Measurements from ENCODE around the gene HOXC12. TPM values are rescaled to one million over a fixed set of nuclear protein-coding genes. Genes with fewer than 3 reads are reported as not detected.

HOXC12 gene
- total and polyA plus RNA-seq, 2 donors (not counting 1 experiment from before 2014, with no cell fraction given), result not detected

DNA sequence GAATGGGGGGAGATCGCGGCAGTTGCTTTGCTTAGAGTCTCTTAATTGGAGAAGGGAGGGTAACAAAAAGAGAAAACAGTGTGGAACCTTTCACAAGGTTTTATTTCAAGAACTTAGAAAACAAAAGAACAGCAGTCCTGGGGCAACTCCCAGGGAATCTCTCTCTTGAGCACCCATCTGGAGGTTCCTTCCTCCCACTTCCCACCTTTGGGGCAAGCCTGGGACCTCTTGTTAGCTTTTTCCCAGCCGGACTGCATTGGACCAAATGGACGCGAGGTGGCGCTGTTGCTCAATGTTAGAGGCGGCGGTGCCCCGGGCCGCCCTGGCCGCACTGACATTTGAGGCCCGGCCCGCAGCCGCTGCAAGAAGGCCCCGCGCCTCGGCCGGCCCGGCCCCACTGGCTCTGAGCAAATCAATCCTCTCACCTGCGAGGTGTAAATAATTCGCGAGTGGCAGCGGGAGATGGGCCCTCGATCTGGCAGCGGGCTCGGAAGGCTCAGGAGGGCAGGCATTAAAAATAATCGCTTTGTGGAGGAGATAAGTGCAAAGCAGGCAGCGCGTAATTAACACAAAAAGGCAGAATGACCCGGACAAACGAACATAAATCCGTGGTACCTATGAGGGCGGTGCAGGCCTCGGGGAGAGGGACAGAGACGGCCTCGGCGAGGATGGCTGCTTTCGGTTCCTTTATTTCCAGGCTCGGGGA lies 51.3 kb downstream of the HOXC12 start:
- H3K36me3 ChIP-seq (replicated peaks in 1 of 2; ENCODE audit: control extremely low read depth in 1 of 2, control insufficient read depth in 1 of 2, extremely low read depth in 1 of 2, insufficient read depth in 2 of 2, low read length in 1 of 2), result no peaks in the 10 kb centered on the region
- peak overlapping the region; percentile 92 for H3K4me2 ChIP-seq (replicated peaks; ENCODE audit: low read depth, low read length, poor library complexity, severe bottlenecking)
- Mint-ChIP-seq H3K27me3 (peaks cover 74% of the 10 kb centered on the region), H3K4me1 (peaks cover 26% of the 10 kb centered on the region), H3K4me3 (peak overlapping the region; percentile 82), H3K27ac (peak overlapping the region; percentile 0), H3K9me3 (ENCODE audit: insufficient read depth) (no peaks in the 10 kb centered on the region)
- intact Hi-C loops (cut with micrococcal nuclease), result loop anchor here (1.0 to 10.0 kb wide), 6 partner anchors 46 to 359 kb away; partner anchors contain the start of genes CBX5, GPR84, HNRNPA1 and HOXC4
- ATAC-seq (ENCODE audit: low read depth) (peak; percentile 90), DNase-seq (peak; percentile 90)
- TF ChIP-seq, protein P1, sequence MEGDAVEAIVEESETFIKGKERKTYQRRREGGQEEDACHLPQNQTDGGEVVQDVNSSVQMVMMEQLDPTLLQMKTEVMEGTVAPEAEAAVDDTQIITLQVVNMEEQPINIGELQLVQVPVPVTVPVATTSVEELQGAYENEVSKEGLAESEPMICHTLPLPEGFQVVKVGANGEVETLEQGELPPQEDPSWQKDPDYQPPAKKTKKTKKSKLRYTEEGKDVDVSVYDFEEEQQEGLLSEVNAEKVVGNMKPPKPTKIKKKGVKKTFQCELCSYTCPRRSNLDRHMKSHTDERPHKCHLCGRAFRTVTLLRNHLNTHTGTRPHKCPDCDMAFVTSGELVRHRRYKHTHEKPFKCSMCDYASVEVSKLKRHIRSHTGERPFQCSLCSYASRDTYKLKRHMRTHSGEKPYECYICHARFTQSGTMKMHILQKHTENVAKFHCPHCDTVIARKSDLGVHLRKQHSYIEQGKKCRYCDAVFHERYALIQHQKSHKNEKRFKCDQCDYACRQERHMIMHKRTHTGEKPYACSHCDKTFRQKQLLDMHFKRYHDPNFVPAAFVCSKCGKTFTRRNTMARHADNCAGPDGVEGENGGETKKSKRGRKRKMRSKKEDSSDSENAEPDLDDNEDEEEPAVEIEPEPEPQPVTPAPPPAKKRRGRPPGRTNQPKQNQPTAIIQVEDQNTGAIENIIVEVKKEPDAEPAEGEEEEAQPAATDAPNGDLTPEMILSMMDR (IDR thresholded peaks at IDR 0.05), result peak; percentile 98
- no peak for TF ChIP-seq EZH2 (IDR thresholded peaks at IDR 0.05; ENCODE audit: borderline replicate concordance, insufficient read depth, low read depth, low read length, poor library complexity, severe bottlenecking)
- H3K9ac ChIP-seq (ENCODE audit: low read length), result peak overlapping the region; percentile 59
- POLR2A ChIA-PET, result interaction anchor here (0.7 to 1.0 kb wide), 2 partner anchors 26 to 202 kb away, joined by 3 to 4 read pairs; no protein-coding TSS in a partner anchor
- H4K20me1 ChIP-seq (ENCODE audit: control insufficient read depth, insufficient read depth, low read length, poor library complexity, severe bottlenecking), result no peaks in the 10 kb centered on the region
- under 1% methylated on average over 37 of the region's 39 CpGs for WGBS (ENCODE audit: insufficient coverage)
- CTCF ChIA-PET, result interaction anchor here (0.6 to 6.7 kb wide), 26 partner anchors 8 to 394 kb away, joined by 3 to 159 read pairs (median 4); partner anchors contain the start of genes HOXC10, HOXC4, HOXC5 and SMUG1
- peak overlapping the region; percentile 62 for H2AFZ ChIP-seq (ENCODE audit: insufficient read depth, low read depth, low read length, poor library complexity, severe bottlenecking)
- H3K79me2 ChIP-seq (ENCODE audit: control insufficient read depth, insufficient read depth, low read length), result no peaks in the 10 kb centered on the region
- H3K4me1 ChIP-seq (ENCODE audit: control insufficient read depth in 2 of 2, insufficient read depth in 2 of 2, low read length in 2 of 2), result peaks cover 25 to 50% of the 10 kb centered on the region in 2 donors
- H3K9me3 ChIP-seq (ENCODE audit: control extremely low read depth in 1 of 3, control insufficient read depth in 2 of 3, insufficient read depth in 1 of 3, low read length in 2 of 3), result peaks cover 0 to 48% (median 0%) of the 10 kb centered on the region in 3 donors
- H3K27me3 ChIP-seq (replicated peaks in 1 of 4; ENCODE audit: control extremely low read depth in 1 of 4, control insufficient read depth in 3 of 4, insufficient read depth in 4 of 4, low read length in 3 of 4), result peaks cover 0 to 96% (median 82%) of the 10 kb centered on the region in 4 experiments
- peak overlapping the region in 4 of 5 experiments; percentile 37 to 65 (median 50) for H3K4me3 ChIP-seq (ENCODE audit: control extremely low read depth in 1 of 5, extremely low read depth in 1 of 5, insufficient read depth in 1 of 5, low read depth in 2 of 5, low read length in 4 of 5)
- H3K27ac ChIP-seq (ENCODE audit: low read length in 2 of 2), result no peak overlapping the region
